Gastrocnemius medialis (tissue), 4 donors: ENCODE data around the gene TYW5. TPM values are rescaled to one million over a fixed set of nuclear protein-coding genes. Genes with fewer than 3 reads are reported as not detected.

Experiments used
- ATAC-seq, 2 donors: fragments of 150-250 bp; one replicate each; pipeline ENCODE4 v1.9.1; 2016
- DNase-seq, 2 donors: peaks; one replicate each; pipeline ENCODE4 v3.0.0-alpha.2; 2019
- H3K27ac ChIP-seq, 4 donors: fragments of 200-600 bp; sonication (generic); 1 replicate in 1 of 4; 2 replicates in 3 of 4; pipeline ENCODE4 v1.5.1; 2016 to 2018; ENCODE audit warnings: mild to moderate bottlenecking in 2 of 4, moderate library complexity in 1 of 4
- H3K27me3 ChIP-seq, 3 donors: fragments of 200-600 bp; sonication (generic) in 2 of 3; 1 replicate in 1 of 3; 2 replicates in 2 of 3; pipeline versions ENCODE4 v1.5.1 to v1.6.0; 2016 to 2019; ENCODE audit warnings: mild to moderate bottlenecking in 1 of 3, moderate library complexity in 1 of 3
- H3K36me3 ChIP-seq, 2 donors: fragments of 200-600 bp; sonication (generic) in 1 of 2; one replicate each; pipeline ENCODE4 v1.5.1; 2017 to 2018
- H3K4me1 ChIP-seq, 2 donors: fragments of 200-600 bp; sonication (generic) in 1 of 2; one replicate each; pipeline ENCODE4 v1.5.1; 2016 to 2017; ENCODE audit warnings: mild to moderate bottlenecking in 2 of 2
- H3K4me3 ChIP-seq, 4 donors: fragments of 200-600 bp; sonication (generic) in 3 of 4; 1 replicate in 1 of 4; 2 replicates in 3 of 4; pipeline ENCODE4 v1.5.1; 2016 to 2019; ENCODE audit warnings: mild to moderate bottlenecking in 2 of 4
- H3K9me3 ChIP-seq, 3 donors: fragments of 200-600 bp; sonication (generic) in 2 of 3; 1 replicate in 1 of 3; 2 replicates in 2 of 3; pipeline ENCODE4 v1.5.1; 2016 to 2019
- CTCF ChIP-seq, 5 experiments: fragments of 450-650 bp in 3 of 5; fragments of 200-600 bp in 2 of 5; sonication (generic) in 2 of 5; IDR thresholded peaks in 4 of 5; conservative IDR thresholded peaks in 1 of 5; 1 replicate in 4 of 5; 2 replicates in 1 of 5; pipeline ENCODE4 v1.5.1; 2016 to 2019; ENCODE audit warnings: antibody characterized with exemption in 5 of 5, mild to moderate bottlenecking in 3 of 5, moderate library complexity in 3 of 5
- POLR2A ChIP-seq, 2 donors: fragments of 450-650 bp; IDR thresholded peaks; one replicate each; pipeline ENCODE4 v1.6.1; 2017; ENCODE audit warnings: antibody characterized with exemption in 2 of 2, mild to moderate bottlenecking in 2 of 2, moderate library complexity in 2 of 2
- in situ Hi-C, 4 donors: fragments of 200-750 bp; cut with MboI; loops; one replicate each; pipeline versions ENCODE4 v1.15.0 to v1.8.0; 2017; ENCODE audit warnings: low sequenced_read_pairs in 4 of 4
- intact Hi-C: fragments of 100-400 bp; cut with DNase I; formaldehyde crosslinking; loops from one replicate; pipeline ENCODE4 v1.15.1; 2023; ENCODE audit warnings: low total_unique reads
- total RNA-seq, 4 donors: library from RNA; depleted of rRNA; stranded (reverse); fragments of >200 nt; gene quantifications; one replicate each; pipeline versions ENCODE4 v1.1.0 to v1.2.3, GENCODE V29; 2016

TYW5 gene
- total RNA-seq, 4 donors from 2014 or later: 1.7 to 4.5 (median 3.8) TPM

- H3K27me3 ChIP-seq: no peaks in the 10 kb centered on the region
- ATAC-seq: no peak
- TF ChIP-seq CTCF (IDR thresholded peaks at IDR 0.05 in 4 of 5, conservative IDR thresholded peaks at IDR 0.05 in 1 of 5): peak in 4 of 5 experiments; percentile 13 to 30 (median 20)
- no peak for TF ChIP-seq POLR2A (IDR thresholded peaks at IDR 0.05)
- intact Hi-C loops: loop anchor here (5.0 to 10.0 kb wide), 2 partner anchors 731 to 1224 kb away; no protein-coding TSS in a partner anchor
- no peaks in the 10 kb centered on the region for H3K9me3 ChIP-seq
- no peak for DNase-seq
- in situ Hi-C loops: loop anchor here in 2 of 4 donors (5.0 to 25.0 kb wide), 3 partner anchors 514 to 739 kb away; no protein-coding TSS in a partner anchor
- H3K4me1 ChIP-seq: no peaks in the 10 kb centered on the region
- no peak overlapping the region for H3K27ac ChIP-seq
- no peak overlapping the region for H3K4me3 ChIP-seq
- H3K36me3 ChIP-seq: no peaks in the 10 kb centered on the region
Observed at GRCh38 chr2:199973703-199974102, 18.4 kb upstream of the TYW5 start.

GRCh38 chr2:199972088-199972626, 16.9 kb upstream of the TYW5 start:
- ATAC-seq (no peak), DNase-seq (no peak)
- H3K9me3 ChIP-seq: no peaks in the 10 kb centered on the region
- TF ChIP-seq POLR2A (IDR thresholded peaks at IDR 0.05) (no peak), CTCF (IDR thresholded peaks at IDR 0.05 in 4 of 5, conservative IDR thresholded peaks at IDR 0.05 in 1 of 5) (no peak)
- no peak overlapping the region for H3K27ac ChIP-seq
- no peak overlapping the region for H3K4me3 ChIP-seq
- H3K36me3 ChIP-seq: no peaks in the 10 kb centered on the region
- no peaks in the 10 kb centered on the region for H3K27me3 ChIP-seq
- intact Hi-C loops: loop anchor here (5.0 to 10.0 kb wide), 2 partner anchors 733 to 1225 kb away; no protein-coding TSS in a partner anchor
- no peaks in the 10 kb centered on the region for H3K4me1 ChIP-seq
- in situ Hi-C loops: loop anchor here in 2 of 4 donors (5.0 to 25.0 kb wide), 3 partner anchors 515 to 740 kb away; no protein-coding TSS in a partner anchor

- in situ Hi-C loops: loop anchor here in 2 of 4 donors (25.0 kb wide), 2 partner anchors 719 to 744 kb away; no protein-coding TSS in a partner anchor
- H3K27me3 ChIP-seq: no peaks in the 10 kb centered on the region
- intact Hi-C loops: no loop called here
Observed at GRCh38 chr2:199968126-199968525, 12.8 kb upstream of the TYW5 start.

GRCh38 chr2:199966976-199967375, 11.7 kb upstream of the TYW5 start:
- Histone ChIP-seq H3K36me3 (peaks cover 4 to 42% of the 10 kb centered on the region in 2 donors), H3K27me3 (no peaks in the 10 kb centered on the region), H3K27ac (no peak overlapping the region), H3K9me3 (no peaks in the 10 kb centered on the region), H3K4me3 (no peak overlapping the region), H3K4me1 (no peaks in the 10 kb centered on the region)
- intact Hi-C loops: no loop called here
- TF ChIP-seq CTCF (IDR thresholded peaks at IDR 0.05 in 4 of 5, conservative IDR thresholded peaks at IDR 0.05 in 1 of 5) (no peak), POLR2A (IDR thresholded peaks at IDR 0.05) (no peak)
- ATAC-seq: no peak
- in situ Hi-C loops: loop anchor here in 2 of 4 donors (25.0 kb wide), 2 partner anchors 720 to 745 kb away; no protein-coding TSS in a partner anchor
- DNase-seq: no peak

More at GRCh38 chr2:199968126-199968525, 12.8 kb upstream of the TYW5 start:
- DNase-seq: no peak
- H3K36me3 ChIP-seq: peaks cover 4 to 33% of the 10 kb centered on the region in 2 donors
- TF ChIP-seq CTCF (IDR thresholded peaks at IDR 0.05 in 4 of 5, conservative IDR thresholded peaks at IDR 0.05 in 1 of 5) (no peak), POLR2A (IDR thresholded peaks at IDR 0.05) (no peak)
- no peaks in the 10 kb centered on the region for H3K9me3 ChIP-seq
- H3K27ac ChIP-seq: no peak overlapping the region
- no peaks in the 10 kb centered on the region for H3K4me1 ChIP-seq
- ATAC-seq: no peak
- H3K4me3 ChIP-seq: no peak overlapping the region
